Measurements from ENCODE around the gene CASZ1.

CASZ1 gene

GRCh38 chr1:10589074-10589473 lies 207.4 kb downstream of the CASZ1 start:
- no peak for DNase-seq

DNA sequence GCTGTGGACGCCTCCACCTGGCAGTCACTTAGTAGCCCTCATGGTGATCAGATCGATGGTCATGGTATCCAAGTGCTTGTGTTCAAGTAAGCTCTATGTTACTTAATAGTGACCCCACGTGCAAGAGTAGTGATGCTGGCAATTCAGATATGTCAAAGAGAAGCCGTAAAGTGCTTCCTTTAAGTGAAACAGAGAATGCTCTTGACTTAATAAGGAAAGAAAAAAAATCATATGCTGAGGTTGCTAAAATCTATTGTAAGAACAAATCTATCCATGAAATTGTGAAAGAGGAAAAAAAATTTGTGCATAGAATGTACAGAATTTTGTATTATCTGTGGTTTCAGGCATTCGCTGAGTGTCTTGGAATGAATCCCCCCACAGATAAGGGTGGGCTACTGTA lies 207.8 kb downstream of the CASZ1 start:
- no peak for DNase-seq

Data from NCI-H2227 treated with DMSO at 0.1 percent for 48 hours (cell line).